HEK293 (cell line): Measurements from ENCODE around the gene ENTPD3.

Experiments used
- BCL6B ChIP-seq: fragments of 450-650 bp; formaldehyde crosslinking; IDR thresholded peaks from 2 replicates; pipeline ENCODE4 v1.5.1; 2017; ENCODE audit warnings: missing biosample characterization, missing genetic modification characterization
- IKZF3 ChIP-seq: fragments of 450-650 bp; IDR thresholded peaks from 2 replicates; pipeline ENCODE4 v1.5.0; 2018; ENCODE audit warnings: missing biosample characterization, mild to moderate bottlenecking, missing genetic modification characterization, moderate library complexity
- KLF16 ChIP-seq: fragments of 450-650 bp; formaldehyde crosslinking; IDR thresholded peaks from 2 replicates; pipeline ENCODE4 v1.5.1; 2017; ENCODE audit warnings: missing biosample characterization, missing genetic modification characterization
- REPIN1 ChIP-seq: fragments of 450-650 bp; formaldehyde crosslinking; IDR thresholded peaks from 2 replicates; pipeline ENCODE4 v1.5.1; 2017; ENCODE audit warnings: missing biosample characterization, missing genetic modification characterization, low read depth
- SP2 ChIP-seq: fragments of 450-650 bp; formaldehyde crosslinking; IDR thresholded peaks from 2 replicates; pipeline ENCODE4 v1.5.1; 2016; ENCODE audit warnings: missing biosample characterization, missing genetic modification characterization
- SP3 ChIP-seq: fragments of 450-650 bp; formaldehyde crosslinking; IDR thresholded peaks from 2 replicates; pipeline ENCODE4 v1.5.1; 2016; ENCODE audit warnings: missing biosample characterization, missing genetic modification characterization
- YY2 ChIP-seq: fragments of 450-650 bp; formaldehyde crosslinking; IDR thresholded peaks from 2 replicates; pipeline ENCODE4 v1.5.1; 2016; ENCODE audit warnings: missing biosample characterization, missing genetic modification characterization
- ZBTB11 ChIP-seq: fragments of 450-650 bp; formaldehyde crosslinking; conservative IDR thresholded peaks from 2 replicates; pipeline ENCODE4 v1.5.1; 2016; ENCODE audit warnings: low read depth, missing biosample characterization, missing genetic modification characterization
- ZBTB26 ChIP-seq: fragments of 450-650 bp; formaldehyde crosslinking; optimal IDR thresholded peaks from 2 replicates; pipeline ENCODE3; 2016; ENCODE audit warnings: missing biosample characterization, mild to moderate bottlenecking, missing genetic modification characterization
- ZBTB44 ChIP-seq: fragments of 450-650 bp; IDR thresholded peaks from 2 replicates; pipeline ENCODE4 v1.5.1; 2018; ENCODE audit warnings: missing biosample characterization, mild to moderate bottlenecking, missing genetic modification characterization
- ZFP37 ChIP-seq: fragments of 450-650 bp; formaldehyde crosslinking; IDR thresholded peaks from 2 replicates; pipeline ENCODE4 v1.5.1; 2016; ENCODE audit warnings: missing biosample characterization, missing genetic modification characterization
- ZFP41 ChIP-seq: fragments of 450-650 bp; formaldehyde crosslinking; IDR thresholded peaks from 2 replicates; pipeline ENCODE4 v1.5.1; 2016; ENCODE audit warnings: missing biosample characterization, missing genetic modification characterization, borderline replicate concordance
- ZNF10 ChIP-seq: fragments of 450-650 bp; formaldehyde crosslinking; IDR thresholded peaks from 2 replicates; pipeline ENCODE4 v1.5.1; 2017; ENCODE audit warnings: missing biosample characterization, missing genetic modification characterization
- ZNF148 ChIP-seq: fragments of 450-650 bp; formaldehyde crosslinking; IDR thresholded peaks from 2 replicates; pipeline ENCODE4 v1.5.0; 2017; ENCODE audit warnings: missing biosample characterization, missing genetic modification characterization, borderline replicate concordance
- ZNF274 ChIP-seq, 2 experiments: fragments of 200-500 bp in 1 of 2; fragments of 450-650 bp in 1 of 2; sonication (Bioruptor generic) in 1 of 2; formaldehyde crosslinking in 1 of 2; IDR thresholded peaks; 2 replicates each; pipeline versions ENCODE4 v1.5.1 to v1.6.1; 2014 to 2016; ENCODE audit warnings: borderline replicate concordance in 1 of 2, inconsistent platforms in 1 of 2, low read length in 1 of 2, missing biosample characterization in 1 of 2, missing genetic modification characterization in 1 of 2
- ZNF341 ChIP-seq: fragments of 450-650 bp; formaldehyde crosslinking; IDR thresholded peaks from 2 replicates; pipeline ENCODE4; 2016; ENCODE audit warnings: low read depth, missing biosample characterization, missing genetic modification characterization
- ZNF48 ChIP-seq: fragments of 450-650 bp; formaldehyde crosslinking; IDR thresholded peaks from 2 replicates; pipeline ENCODE4 v1.5.1; 2016; ENCODE audit warnings: missing biosample characterization, missing genetic modification characterization
- ZNF530 ChIP-seq: fragments of 450-650 bp; formaldehyde crosslinking; IDR thresholded peaks from 2 replicates; pipeline ENCODE4 v1.5.1; 2016; ENCODE audit warnings: low read depth, missing biosample characterization, missing genetic modification characterization
- ZNF548 ChIP-seq: fragments of 450-650 bp; formaldehyde crosslinking; IDR thresholded peaks from 2 replicates; pipeline ENCODE4 v1.5.1; 2016; ENCODE audit warnings: missing biosample characterization, missing genetic modification characterization
- ZNF560 ChIP-seq: fragments of 450-650 bp; formaldehyde crosslinking; IDR thresholded peaks from 2 replicates; pipeline ENCODE4 v1.5.1; 2017; ENCODE audit warnings: missing biosample characterization, missing genetic modification characterization, borderline replicate concordance
- ZNF561 ChIP-seq: fragments of 450-650 bp; IDR thresholded peaks from 2 replicates; pipeline ENCODE4 v1.5.1; 2018; ENCODE audit warnings: missing biosample characterization, missing genetic modification characterization, borderline replicate concordance
- ZNF571 ChIP-seq: fragments of 450-650 bp; formaldehyde crosslinking; IDR thresholded peaks from 2 replicates; pipeline ENCODE4 v1.5.0; 2017; ENCODE audit warnings: missing biosample characterization, missing genetic modification characterization
- ZNF610 ChIP-seq: fragments of 450-650 bp; formaldehyde crosslinking; IDR thresholded peaks from 2 replicates; pipeline ENCODE4 v1.5.1; 2016; ENCODE audit warnings: missing biosample characterization, missing genetic modification characterization, borderline replicate concordance
- ZNF629 ChIP-seq: fragments of 450-650 bp; formaldehyde crosslinking; IDR thresholded peaks from 2 replicates; pipeline ENCODE4 v1.5.1; 2017; ENCODE audit warnings: missing biosample characterization, missing genetic modification characterization
- ZNF654 ChIP-seq: fragments of 450-650 bp; formaldehyde crosslinking; IDR thresholded peaks from 2 replicates; pipeline ENCODE4 v1.5.1; 2016; ENCODE audit warnings: low read depth, missing biosample characterization, missing genetic modification characterization
- ZNF692 ChIP-seq: fragments of 450-650 bp; formaldehyde crosslinking; IDR thresholded peaks from 2 replicates; pipeline ENCODE4 v1.5.1; 2016; ENCODE audit warnings: missing biosample characterization, missing genetic modification characterization

ENTPD3 gene

GRCh38 chr3:40456940-40457823 is 70.2 kb downstream of the ENTPD3 start, which contains the start of gene RPL14 (continued):
- no peak for TF ChIP-seq ZNF530
- no peak for TF ChIP-seq ZFP41 (tag by site-specific recombination)
- TF ChIP-seq ZNF274 (IDR thresholded peaks at IDR 0.05; ENCODE audit: low read length), result no peak
- no peak for TF ChIP-seq ZNF274 (tag by site-specific recombination; IDR thresholded peaks at IDR 0.05; ENCODE audit: borderline replicate concordance)
- TF ChIP-seq IKZF3 (tag by site-specific recombination), result no peak
- no peak for TF ChIP-seq ZNF560 (tag by site-specific recombination)
- TF ChIP-seq ZFP37 (tag by site-specific recombination), result no peak
- TF ChIP-seq ZNF692 (tag by site-specific recombination), result no peak
- no peak for TF ChIP-seq ZNF571 (tag by site-specific recombination)
- TF ChIP-seq ZBTB44, result no peak
- no peak for TF ChIP-seq BCL6B (tag by site-specific recombination)
- TF ChIP-seq SP2 (tag by site-specific recombination), result peak; percentile 76
- no peak for TF ChIP-seq ZNF341
- no peak for TF ChIP-seq ZNF148
- TF ChIP-seq SP3 (tag by site-specific recombination), result peak; percentile 68
- peak; percentile 73 for TF ChIP-seq YY2 (tag by site-specific recombination)
- no peak for TF ChIP-seq ZNF629 (tag by site-specific recombination)
- peak; percentile 89 for TF ChIP-seq ZBTB26
- TF ChIP-seq ZNF654 (tag by site-specific recombination), result no peak
- TF ChIP-seq ZBTB11 (tag by site-specific recombination), result no peak
- no peak for TF ChIP-seq ZNF48
- TF ChIP-seq KLF16 (tag by site-specific recombination), result 0 out of 2 replicates have a peak, but pooled peaks have one; percentile 18
- 0 out of 2 replicates have a peak, but pooled peaks have one; percentile 19 for TF ChIP-seq ZNF561 (tag by site-specific recombination)
- no peak for TF ChIP-seq ZNF610 (tag by site-specific recombination)
- no peak for TF ChIP-seq ZNF548 (tag by site-specific recombination)
- no peak for TF ChIP-seq ZNF10
- no peak for TF ChIP-seq REPIN1 (tag by site-specific recombination)
